ENCODE results near the gene TNFSF12.

Gene TNFSF12

GRCh38 chr17:7541074-7541621 lies 7.7 kb upstream of the TNFSF12 start:
- no peak for DNase-seq (ENCODE audit: low read depth in 4 of 4, low spot score in 1 of 4)

DNA sequence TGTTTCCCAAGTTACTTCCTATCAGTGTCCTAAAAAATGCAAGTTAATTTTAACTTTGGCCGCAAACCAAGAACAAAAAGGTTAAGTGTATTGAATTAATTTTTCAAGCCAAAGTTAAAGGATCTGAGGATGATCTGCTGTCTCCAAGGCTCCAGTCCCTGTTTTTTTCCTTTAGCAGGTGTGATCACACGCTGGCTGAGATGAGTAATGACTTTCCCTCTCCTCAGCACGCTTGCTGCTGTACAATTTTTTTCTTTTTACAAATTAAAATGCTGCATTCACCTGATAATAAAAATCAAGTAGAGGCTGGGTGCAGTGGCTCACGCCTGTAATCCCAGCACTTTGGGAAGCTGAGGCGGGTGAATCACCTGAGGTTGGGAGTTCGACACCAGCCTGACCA lies 3.9 kb upstream of the TNFSF12 start:
- DNase-seq (ENCODE audit: low read depth in 4 of 4, low spot score in 1 of 4): no peak

DNA sequence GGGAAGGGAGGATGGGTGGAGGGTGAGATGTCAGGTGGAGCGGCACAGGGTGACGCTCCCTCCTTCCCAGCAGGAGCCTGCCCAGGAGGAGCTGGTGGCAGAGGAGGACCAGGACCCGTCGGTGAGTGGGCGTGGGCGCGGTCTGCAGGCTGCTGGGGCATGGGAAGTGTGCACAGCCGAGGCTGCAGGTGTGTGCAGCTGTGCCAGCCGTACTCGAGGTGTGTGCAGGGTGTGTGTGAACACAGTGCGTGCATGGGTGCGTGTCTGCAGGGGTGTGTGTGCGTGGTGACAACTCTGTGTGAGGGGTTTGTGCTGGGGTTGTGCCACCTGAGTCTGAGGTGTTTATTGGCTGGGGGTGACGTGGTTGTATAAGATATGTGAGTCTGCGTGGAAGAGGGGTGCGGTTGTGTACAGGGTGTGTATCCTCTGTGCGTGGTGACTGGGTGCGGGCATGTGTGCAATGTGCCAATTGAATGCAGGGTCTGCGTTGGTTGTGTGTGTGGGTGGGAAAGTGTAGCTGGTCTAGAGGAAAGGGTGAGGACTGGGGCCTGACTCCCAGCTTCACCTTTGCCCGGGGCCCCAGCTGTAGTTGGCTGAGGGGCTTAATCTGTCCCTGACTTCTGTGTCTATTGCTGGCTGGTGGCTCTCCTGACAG lies 670 bp downstream of the TNFSF12 start:
- peak in 1 of 4 experiments; percentile 22 for DNase-seq (ENCODE audit: low read depth in 4 of 4, low spot score in 1 of 4)

DNA sequence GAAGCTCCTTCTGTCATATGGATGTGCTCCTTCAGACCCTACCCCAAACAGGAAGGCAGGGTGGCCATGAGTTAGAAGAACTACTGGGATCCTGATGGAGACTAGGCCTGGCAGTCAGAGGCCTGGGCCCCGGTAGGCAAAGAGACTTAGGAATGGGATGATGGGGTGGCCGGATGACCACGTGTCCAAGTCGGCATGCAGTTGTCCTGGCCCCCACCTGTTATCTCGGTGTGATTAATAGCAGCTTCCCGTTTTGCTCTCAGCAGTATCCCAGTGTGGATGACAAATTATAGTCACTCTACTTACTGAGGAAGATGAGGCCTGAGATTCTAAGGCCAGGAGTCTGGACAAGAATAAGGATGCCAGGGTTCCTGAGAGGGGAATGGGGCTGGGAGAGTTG lies 1.5 kb downstream of the TNFSF12 start:
- no peak for DNase-seq (ENCODE audit: low read depth in 4 of 4, low spot score in 1 of 4)

DNA sequence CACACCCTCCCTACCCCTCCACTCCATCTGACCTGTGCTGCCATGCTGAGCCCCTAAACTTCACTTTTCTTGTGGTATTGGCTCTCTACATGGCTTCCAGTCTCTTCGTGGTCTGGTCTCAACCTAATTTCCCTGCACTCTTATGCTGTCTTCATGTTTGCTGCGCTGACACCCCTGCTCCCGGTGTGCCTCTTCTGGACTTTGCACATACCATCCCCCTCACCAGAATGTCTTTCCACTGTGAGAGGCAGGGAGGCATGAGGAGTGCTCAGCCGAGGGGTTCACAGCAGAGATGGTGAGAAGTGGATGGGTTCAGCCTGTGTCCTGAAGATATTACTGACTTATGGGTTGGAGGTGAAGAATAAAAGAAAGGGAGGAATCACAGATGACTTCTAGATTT lies 2.5 kb downstream of the TNFSF12 start:
- DNase-seq (ENCODE audit: low read depth in 4 of 4, low spot score in 1 of 4): no peak

DNA sequence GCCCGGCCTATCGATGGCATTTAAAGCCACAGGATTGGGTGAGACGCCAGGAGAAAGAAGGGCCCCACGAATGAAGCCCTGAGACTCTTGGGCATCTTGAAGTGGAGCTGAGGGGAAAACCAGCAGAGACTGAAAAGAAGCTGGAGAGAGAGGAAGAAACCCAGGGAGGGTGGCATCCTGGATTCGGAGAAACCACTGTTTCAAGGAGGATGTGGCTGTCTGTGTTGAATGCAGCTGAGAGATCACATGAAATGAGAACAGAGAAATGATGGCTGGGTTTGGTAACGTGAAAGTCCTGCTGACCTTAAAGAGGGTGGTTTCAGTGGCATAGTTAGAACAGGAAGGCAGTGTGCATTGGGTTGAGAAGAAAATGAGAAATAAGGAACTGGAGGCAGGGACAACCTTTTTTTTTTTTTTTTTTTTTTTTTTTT lies 3.8 kb downstream of the TNFSF12 start:
- no peak for DNase-seq (ENCODE audit: low read depth in 4 of 4, low spot score in 1 of 4)

DNA sequence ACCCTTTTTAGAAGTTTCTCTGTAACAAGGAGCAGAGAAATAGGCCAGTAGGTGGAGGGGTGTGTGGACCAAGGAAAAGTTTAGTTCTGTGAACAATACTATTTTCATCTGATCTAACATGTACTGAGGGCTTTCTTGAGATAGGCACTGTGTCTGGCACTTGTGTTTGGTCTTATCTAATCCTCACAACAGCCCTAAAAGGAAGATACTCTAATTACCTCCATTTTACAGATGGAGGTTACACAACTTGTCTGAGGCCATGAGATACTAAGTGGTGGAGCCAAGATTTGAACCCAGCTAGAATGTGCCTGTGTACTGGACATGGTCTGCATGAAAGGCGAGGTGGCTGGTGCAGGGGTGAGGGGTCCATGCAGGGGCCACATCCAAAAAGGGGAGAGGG lies 4.5 kb downstream of the TNFSF12 start:
- DNase-seq (ENCODE audit: low read depth in 4 of 4, low spot score in 1 of 4): no peak

- no peak for DNase-seq (ENCODE audit: low read depth in 4 of 4, low spot score in 1 of 4)
Measured at GRCh38 chr17:7555320-7555948, 6.6 kb downstream of the TNFSF12 start.

GRCh38 chr17:7556627-7557026 lies 7.8 kb downstream of the TNFSF12 start:
- DNase-seq (ENCODE audit: low read depth in 4 of 4, low spot score in 1 of 4): no peak

- no peak for DNase-seq (ENCODE audit: low read depth in 4 of 4, low spot score in 1 of 4)
Measured at GRCh38 chr17:7557147-7557764, 8.4 kb downstream of the TNFSF12 start.

GRCh38 chr17:7557775-7558543 lies 9.1 kb downstream of the TNFSF12 start:
- no peak for DNase-seq (ENCODE audit: low read depth in 4 of 4, low spot score in 1 of 4)

- DNase-seq (ENCODE audit: low read depth in 4 of 4, low spot score in 1 of 4): no peak
Measured at GRCh38 chr17:7558544-7559319, 9.9 kb downstream of the TNFSF12 start, which contains the start of gene TNFSF13. TSS of gene TNFSF13 (plus strand) at chr17:7558750. CDS start at chr17:7559040, 290 bp downstream.

- no peak for DNase-seq (ENCODE audit: low read depth in 4 of 4, low spot score in 1 of 4)
Measured at GRCh38 chr17:7559320-7560171, 10.7 kb downstream of the TNFSF12 start.

- DNase-seq (ENCODE audit: low read depth in 4 of 4, low spot score in 1 of 4): peak in 2 of 4 experiments; percentile 45 to 55
Measured at GRCh38 chr17:7560172-7561027, 11.5 kb downstream of the TNFSF12 start.

DNA sequence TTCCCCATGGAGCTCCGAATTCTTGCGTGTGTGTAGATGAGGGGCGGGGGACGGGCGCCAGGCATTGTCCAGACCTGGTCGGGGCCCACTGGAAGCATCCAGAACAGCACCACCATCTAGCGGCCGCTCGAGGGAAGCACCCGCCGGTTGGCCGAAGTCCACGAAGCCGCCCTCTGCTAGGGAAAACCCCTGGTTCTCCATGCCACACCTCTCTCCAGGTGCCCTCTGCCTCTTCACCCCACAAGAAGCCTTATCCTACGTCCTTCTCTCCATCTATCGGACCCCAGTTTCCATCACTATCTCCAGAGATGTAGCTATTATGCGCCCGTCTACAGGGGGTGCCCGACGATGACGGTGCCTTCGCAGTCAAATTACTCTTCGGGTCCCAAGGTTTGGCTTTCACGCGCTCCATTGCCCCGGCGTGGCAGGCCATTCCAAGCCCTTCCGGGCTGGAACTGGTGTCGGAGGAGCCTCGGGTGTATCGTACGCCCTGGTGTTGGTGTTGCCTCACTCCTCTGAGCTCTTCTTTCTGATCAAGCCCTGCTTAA lies 12.2 kb downstream of the TNFSF12 start:
- DNase-seq (ENCODE audit: low read depth in 4 of 4, low spot score in 1 of 4): peak; percentile 54 to 85 (median 78)

DNA sequence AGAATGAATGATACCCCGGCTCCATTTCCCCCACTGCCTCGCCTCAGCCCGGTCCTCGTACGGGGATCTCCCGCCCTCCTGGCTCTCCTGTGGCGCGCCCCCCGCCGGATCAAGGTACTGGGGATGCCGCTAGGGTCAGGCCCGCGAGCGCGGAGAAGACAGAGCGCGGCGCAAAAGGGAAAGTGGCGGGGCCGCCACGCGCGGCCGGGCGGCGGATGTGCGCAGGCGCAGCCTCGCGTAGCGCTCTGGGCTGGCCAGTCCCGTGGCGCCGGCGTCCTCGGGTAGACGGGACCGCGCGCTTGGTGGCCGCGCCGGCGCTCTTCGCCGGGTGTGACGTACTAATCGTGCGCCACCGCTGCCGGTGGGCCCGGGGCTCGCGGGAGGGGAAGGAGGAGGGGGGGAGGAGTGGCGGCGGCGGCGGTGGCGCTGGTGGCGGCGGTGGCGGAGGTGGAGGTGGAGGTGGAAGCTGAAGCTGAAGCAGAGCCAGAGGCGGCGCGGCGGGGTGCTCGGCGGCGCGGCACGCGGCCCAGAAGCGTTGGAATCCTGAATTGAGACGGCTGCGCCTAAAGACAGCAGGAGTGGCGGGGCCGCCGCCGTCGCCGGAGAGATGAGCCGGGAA lies 12.8 kb downstream of the TNFSF12 start, which contains the start of gene SENP3:
Gene SENP3 (plus strand): TSS at position 331 of the 619 bp plus-strand sequence. CDS start 1,158 bp downstream, outside the sequence.
- peak; percentile 70 to 91 (median 86) for DNase-seq (ENCODE audit: low read depth in 4 of 4, low spot score in 1 of 4)

GRCh38 chr17:7562208-7562605 lies 13.3 kb downstream of the TNFSF12 start:
- no peak for DNase-seq (ENCODE audit: low read depth in 4 of 4, low spot score in 1 of 4)
